Measurements from ENCODE around the gene CDKAL1.

DNA sequence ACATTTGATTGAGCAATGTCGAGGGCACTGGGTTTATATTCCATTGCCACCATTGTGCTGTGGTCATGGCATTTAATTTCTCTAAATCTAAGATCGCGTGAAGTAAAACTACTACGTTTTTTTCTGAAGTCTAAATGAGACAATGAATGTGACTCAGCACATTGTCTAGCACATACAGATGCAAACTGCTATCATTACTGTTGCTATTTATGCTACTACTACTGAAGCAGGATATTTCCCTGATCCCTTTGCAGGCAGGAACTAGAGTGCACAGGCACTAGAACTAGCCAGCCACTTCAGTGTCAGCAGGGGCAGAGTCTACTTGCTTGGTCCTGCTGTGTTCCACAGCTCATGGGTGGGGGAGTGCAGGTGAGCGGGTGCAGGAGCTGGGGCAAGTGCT lies 449.7 kb downstream of the CDKAL1 start:
- TF ChIP-seq, protein P1, sequence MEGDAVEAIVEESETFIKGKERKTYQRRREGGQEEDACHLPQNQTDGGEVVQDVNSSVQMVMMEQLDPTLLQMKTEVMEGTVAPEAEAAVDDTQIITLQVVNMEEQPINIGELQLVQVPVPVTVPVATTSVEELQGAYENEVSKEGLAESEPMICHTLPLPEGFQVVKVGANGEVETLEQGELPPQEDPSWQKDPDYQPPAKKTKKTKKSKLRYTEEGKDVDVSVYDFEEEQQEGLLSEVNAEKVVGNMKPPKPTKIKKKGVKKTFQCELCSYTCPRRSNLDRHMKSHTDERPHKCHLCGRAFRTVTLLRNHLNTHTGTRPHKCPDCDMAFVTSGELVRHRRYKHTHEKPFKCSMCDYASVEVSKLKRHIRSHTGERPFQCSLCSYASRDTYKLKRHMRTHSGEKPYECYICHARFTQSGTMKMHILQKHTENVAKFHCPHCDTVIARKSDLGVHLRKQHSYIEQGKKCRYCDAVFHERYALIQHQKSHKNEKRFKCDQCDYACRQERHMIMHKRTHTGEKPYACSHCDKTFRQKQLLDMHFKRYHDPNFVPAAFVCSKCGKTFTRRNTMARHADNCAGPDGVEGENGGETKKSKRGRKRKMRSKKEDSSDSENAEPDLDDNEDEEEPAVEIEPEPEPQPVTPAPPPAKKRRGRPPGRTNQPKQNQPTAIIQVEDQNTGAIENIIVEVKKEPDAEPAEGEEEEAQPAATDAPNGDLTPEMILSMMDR (IDR thresholded peaks at IDR 0.05), result no peak
- no peak for TF ChIP-seq POLR2A (IDR thresholded peaks at IDR 0.05)

Measured in vagina (tissue), 2 donors.